GM21381 (cell line): ENCODE measurements around the gene OAS2.
"Not testable (repeated sequence)": the region's sequence is repeated elsewhere in the genome, so short reads cannot be mapped to it uniquely, and the experiment has no call there.

Experiments
- ATAC-seq: cut with Tn5 transposase; IDR thresholded peaks from one replicate; pipeline ENCODE4 v1.9.1; 2021; ENCODE audit warnings: mild to moderate bottlenecking, moderate library complexity; ENCODE audit not compliant: unreplicated experiment

OAS2 gene

DNA sequence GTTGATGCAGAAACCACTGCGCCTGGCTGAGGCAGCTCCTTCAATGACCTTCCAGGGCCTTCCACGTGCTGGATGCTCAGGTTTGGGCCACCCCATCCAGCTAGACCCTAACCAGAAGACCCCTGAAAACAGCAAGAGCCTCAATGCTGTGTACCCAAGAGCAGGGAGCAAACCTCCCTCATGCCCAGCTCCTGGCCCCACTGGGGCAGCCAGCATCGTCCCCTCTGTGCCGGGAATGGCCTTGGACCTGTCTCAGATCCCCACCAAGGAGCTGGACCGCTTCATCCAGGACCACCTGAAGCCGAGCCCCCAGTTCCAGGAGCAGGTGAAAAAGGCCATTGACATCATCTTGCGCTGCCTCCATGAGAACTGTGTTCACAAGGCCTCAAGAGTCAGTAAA is 29.5 kb upstream of the OAS2 start:
- no peak for ATAC-seq

DNA sequence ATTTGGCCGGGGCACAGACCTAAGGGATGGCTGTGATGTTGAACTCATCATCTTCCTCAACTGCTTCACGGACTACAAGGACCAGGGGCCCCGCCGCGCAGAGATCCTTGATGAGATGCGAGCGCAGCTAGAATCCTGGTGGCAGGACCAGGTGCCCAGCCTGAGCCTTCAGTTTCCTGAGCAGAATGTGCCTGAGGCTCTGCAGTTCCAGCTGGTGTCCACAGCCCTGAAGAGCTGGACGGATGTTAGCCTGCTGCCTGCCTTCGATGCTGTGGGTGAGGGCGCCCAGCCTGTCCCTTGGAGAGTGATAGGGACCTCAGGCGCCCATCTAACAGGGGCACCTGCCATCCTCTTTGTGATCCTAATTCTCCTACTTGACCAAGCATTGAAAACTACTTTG is 27.6 kb upstream of the OAS2 start:
- no peak for ATAC-seq

DNA sequence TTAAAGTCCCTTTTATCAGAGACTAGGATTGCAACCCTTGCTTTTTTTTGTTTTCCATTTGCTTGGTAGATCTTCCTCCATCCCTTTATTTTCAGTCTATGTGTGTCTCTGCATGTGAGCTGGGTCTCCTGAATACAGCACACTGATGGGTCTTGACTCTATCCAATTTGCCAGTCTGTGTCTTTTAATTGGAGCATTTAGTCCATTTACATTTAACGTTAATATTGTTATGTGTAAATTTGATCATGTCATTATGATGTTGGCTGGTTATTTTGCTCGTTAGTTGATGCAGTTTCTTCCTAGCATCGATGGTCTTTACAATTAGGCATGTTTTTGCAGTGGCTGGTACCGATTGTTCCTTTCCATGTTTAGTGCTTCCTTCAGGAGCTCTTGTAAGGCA is 21.2 kb upstream of the OAS2 start:
- not testable (repeated sequence) for ATAC-seq

DNA sequence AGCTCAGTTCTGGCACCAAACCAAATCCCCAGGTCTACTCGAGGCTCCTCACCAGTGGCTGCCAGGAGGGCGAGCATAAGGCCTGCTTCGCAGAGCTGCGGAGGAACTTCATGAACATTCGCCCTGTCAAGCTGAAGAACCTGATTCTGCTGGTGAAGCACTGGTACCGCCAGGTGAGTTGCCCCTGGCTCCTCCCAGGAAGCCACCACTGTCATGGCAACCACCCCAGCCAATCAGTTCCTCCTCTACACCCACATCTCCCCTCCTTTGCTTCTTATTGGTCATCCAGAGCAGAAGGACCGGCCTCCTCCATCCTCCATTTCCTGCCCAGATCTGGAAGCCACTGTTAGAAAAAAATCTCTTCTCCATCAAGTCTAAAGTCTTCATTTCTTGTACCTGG is 17.2 kb upstream of the OAS2 start:
- no peak for ATAC-seq

DNA sequence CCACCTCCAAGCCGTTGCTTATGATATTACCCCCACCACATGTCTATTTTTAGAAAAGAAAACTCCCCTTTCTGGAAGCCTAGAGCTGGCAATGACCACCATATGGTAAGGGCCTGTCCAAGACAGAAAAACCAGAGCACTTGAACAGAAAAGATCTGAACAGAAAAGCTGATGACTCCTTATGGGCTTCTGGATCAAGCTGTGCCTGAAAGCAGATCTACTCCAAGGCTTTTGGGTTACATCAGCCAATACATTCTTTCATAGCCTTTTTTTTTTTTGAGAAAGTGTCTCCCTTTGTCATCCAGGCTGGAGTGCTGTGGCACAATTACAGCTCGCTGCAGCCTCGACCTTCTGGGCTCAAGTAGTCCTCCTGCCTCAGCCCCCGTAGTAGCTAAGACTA is 16.8 kb upstream of the OAS2 start:
- ATAC-seq, result no peak

DNA sequence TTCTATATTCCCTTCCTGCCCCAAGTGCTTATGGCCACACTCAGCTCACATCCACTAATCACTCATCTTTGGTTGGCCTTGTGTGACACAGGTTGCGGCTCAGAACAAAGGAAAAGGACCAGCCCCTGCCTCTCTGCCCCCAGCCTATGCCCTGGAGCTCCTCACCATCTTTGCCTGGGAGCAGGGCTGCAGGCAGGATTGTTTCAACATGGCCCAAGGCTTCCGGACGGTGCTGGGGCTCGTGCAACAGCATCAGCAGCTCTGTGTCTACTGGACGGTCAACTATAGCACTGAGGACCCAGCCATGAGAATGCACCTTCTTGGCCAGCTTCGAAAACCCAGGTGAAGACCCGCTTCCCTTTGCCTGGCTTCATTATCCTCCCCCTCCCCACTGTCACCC is 15.8 kb upstream of the OAS2 start:
- no peak for ATAC-seq

DNA sequence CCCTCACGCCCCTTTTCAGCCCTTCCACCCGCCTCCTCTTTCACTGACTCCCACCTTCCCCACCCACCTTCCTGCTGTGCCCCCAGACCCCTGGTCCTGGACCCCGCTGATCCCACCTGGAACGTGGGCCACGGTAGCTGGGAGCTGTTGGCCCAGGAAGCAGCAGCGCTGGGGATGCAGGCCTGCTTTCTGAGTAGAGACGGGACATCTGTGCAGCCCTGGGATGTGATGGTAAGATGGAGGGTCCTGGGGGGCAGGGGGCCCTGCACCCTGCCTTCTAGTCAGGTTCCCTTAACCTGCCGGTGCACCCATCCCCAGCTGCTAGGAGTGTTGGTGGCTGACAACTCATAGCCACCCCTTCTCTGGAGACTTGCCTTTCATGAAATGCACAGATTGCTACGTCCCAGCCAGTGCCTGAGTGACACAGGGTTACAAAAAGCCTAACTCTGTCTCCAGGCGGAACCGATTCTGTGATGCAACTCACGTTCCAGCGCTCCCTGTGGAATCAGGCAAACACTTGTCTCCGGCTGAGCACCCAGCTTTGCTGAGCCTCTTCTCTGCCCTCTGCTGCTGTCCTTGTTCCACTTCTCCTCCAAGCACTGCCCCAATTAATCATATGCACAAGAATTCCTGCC is 15.0 kb upstream of the OAS2 start:
- no peak for ATAC-seq

DNA sequence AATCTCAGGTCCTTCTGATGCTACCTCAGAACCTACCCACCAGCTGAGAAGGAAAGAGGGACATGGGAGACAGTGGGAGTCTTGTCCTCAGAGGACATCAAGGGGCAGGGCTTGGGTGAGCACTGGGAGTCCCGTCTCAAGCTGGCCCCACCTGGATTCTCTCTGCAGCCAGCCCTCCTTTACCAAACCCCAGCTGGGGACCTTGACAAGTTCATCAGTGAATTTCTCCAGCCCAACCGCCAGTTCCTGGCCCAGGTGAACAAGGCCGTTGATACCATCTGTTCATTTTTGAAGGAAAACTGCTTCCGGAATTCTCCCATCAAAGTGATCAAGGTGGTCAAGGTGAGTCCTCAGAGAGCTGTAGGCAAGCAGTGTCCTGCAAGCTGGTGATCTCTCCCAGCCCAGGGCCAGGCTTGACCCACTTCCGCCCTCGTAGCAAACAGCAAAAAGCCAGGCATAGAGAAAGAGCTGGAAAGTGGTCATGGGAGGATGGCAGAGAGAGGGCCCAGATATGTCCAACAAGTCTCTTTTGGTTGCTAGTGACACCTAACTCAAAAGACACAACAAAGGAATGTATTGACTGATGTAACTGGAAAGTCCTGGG is 14.2 kb upstream of the OAS2 start:
- ATAC-seq, result no peak

DNA sequence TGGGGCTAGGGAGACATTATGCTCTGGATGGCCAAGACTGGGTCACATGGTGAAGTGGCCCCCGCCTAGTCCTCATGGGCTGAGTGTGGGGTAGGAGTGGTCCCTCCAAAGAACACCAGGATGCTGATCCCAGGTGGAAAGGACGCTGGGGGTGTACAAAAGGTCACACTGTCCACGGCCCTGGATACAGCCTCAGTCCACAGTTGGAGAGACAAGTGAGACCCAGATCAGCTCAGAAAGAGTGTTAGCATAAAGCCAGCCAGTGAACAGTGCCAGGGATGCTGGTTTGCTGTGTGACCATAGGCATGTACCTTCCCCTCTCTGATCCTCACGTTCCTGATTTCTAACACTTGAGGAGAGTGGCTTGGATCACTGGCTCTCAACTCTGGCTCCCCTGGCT is 13.4 kb upstream of the OAS2 start:
- ATAC-seq, result no peak

DNA sequence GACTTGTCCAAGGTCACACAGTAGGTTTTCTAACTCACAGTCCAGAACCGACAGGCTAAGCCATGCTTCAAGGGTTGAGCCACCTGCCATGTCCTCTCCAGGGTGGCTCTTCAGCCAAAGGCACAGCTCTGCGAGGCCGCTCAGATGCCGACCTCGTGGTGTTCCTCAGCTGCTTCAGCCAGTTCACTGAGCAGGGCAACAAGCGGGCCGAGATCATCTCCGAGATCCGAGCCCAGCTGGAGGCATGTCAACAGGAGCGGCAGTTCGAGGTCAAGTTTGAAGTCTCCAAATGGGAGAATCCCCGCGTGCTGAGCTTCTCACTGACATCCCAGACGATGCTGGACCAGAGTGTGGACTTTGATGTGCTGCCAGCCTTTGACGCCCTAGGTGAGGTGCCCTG is 12.7 kb upstream of the OAS2 start:
- ATAC-seq, result no peak

DNA sequence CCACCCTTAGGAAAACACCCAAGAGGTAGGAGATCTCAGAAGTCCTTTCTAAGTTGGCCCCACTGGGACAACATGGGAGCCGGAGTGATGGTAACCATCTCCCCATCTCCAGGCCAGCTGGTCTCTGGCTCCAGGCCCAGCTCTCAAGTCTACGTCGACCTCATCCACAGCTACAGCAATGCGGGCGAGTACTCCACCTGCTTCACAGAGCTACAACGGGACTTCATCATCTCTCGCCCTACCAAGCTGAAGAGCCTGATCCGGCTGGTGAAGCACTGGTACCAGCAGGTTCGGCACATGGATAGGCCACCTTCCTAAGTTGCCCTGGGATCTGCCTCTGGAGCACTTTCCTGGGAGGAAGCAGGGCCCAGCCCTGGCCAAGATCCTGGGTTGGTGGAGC is 11.0 kb upstream of the OAS2 start:
- no peak for ATAC-seq

DNA sequence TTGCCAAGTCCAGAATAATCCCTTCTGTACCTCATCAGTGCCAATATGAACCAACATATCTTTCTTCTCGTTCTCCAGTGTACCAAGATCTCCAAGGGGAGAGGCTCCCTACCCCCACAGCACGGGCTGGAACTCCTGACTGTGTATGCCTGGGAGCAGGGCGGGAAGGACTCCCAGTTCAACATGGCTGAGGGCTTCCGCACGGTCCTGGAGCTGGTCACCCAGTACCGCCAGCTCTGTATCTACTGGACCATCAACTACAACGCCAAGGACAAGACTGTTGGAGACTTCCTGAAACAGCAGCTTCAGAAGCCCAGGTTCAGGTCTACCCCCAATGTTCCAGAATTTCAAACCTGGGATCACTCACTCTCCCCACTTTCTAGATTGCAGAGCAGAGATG is 10.5 kb upstream of the OAS2 start:
- ATAC-seq, result no peak

DNA sequence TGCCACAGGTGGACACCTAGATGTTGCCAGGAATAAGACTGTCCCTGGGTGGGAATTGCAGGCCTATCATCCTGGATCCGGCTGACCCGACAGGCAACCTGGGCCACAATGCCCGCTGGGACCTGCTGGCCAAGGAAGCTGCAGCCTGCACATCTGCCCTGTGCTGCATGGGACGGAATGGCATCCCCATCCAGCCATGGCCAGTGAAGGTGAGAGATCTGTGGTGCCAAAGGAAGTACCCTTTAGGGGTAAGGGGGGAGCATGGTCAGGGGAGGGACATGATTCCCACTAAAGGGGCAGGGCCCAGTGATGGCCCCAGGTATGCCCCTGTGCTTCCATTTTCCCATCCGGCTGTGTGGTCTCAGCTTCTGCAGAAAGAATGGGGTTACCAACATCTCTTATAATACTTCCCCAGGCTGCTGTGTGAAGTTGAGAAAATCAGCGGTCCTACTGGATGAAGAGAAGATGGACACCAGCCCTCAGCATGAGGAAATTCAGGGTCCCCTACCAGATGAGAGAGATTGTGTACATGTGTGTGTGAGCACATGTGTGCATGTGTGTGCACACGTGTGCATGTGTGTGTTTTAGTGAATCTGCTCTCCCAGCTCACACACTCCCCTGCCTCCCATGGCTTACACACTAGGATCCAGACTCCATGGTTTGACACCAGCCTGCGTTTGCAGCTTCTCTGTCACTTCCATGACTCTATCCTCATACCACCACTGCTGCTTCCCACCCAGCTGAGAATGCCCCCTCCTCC is 8.6 kb upstream of the OAS2 start:
- ATAC-seq, result no peak

DNA sequence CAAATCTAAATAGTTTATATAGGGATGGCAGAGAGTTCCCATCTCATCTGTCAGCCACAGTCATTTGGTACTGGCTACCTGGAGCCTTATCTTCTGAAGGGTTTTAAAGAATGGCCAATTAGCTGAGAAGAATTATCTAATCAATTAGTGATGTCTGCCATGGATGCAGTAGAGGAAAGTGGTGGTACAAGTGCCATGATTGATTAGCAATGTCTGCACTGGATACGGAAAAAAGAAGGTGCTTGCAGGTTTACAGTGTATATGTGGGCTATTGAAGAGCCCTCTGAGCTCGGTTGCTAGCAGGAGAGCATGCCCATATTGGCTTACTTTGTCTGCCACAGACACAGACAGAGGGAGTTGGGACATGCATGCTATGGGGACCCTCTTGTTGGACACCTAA is 7.9 kb upstream of the OAS2 start:
- ATAC-seq, result no peak

DNA sequence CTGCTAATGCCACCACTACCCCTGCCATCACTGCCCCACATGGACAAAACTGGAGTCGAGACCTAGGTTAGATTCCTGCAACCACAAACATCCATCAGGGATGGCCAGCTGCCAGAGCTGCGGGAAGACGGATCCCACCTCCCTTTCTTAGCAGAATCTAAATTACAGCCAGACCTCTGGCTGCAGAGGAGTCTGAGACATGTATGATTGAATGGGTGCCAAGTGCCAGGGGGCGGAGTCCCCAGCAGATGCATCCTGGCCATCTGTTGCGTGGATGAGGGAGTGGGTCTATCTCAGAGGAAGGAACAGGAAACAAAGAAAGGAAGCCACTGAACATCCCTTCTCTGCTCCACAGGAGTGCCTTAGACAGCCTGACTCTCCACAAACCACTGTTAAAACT is 7.1 kb upstream of the OAS2 start:
- no peak for ATAC-seq

DNA sequence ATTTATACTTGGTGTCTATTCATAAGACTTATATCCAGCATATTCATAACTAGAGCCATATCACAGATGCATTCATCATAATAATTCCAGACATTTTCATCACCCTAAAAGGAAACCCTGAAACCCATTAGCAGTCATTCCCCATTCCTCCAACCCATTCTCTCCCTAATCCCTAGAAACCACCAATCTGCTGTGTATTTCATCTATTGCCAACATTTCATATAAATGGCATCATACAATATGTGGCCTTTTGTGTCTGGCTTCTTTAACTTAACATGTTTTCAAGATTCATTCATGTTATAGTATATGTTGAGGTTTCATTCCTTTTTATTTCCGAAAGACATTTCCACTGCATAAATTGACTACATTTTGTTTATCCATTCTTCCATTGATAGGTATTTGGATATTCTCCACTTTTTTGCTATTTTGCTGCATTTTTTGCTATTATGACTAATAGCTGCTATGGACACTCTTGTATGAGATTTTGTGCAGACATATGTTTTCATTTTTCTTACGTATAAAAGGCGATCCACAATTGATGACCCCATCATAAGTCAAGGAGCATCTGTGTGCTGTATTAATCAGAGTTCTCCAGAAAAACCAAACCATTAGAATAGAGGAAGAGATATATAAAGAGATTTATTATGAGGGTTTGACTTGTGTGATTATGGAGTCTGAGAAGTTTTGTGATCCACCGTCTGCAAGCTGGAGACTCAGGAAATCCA is 5.1 kb upstream of the OAS2 start:
- no peak for ATAC-seq

DNA sequence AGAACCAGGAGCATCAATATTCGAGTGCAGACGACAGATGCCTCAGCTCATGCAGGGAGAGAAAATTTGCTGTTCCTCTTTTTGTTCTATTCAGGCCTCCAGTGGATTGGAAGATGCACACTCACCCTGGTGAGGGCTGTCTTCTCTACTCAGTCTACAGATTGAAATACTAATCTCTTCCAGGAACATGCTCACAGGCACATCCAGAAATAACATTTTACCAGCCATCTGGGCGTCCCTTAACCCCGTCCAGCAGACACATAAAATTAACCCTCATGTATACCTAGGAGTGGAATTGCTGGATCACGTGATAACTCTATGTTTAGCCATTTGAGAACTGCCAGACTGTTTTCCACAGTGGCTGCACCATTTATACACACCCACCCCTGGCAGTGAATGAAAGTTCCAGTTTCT is 4.5 kb upstream of the OAS2 start:
- no peak for ATAC-seq

DNA sequence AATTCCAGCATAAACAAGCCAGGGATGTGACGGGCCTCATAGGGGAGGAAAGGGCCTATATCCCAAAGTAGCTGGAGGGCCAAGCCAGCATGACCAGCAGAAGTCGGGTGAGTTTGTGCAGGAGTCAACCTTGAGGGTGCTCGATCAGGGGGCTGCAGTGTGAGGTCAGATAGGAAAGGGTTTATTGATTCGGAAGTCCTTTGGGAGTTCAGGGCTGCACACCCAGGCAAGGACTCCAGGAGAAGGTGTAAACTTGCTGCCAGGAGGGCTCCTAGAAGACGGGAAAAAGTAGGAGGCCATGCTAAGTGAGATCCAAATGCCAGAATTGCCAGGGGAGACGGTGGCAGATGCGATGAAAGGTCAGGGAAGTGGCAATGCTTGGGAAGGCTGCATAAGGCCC is 3.4 kb upstream of the OAS2 start:
- ATAC-seq, result no peak

DNA sequence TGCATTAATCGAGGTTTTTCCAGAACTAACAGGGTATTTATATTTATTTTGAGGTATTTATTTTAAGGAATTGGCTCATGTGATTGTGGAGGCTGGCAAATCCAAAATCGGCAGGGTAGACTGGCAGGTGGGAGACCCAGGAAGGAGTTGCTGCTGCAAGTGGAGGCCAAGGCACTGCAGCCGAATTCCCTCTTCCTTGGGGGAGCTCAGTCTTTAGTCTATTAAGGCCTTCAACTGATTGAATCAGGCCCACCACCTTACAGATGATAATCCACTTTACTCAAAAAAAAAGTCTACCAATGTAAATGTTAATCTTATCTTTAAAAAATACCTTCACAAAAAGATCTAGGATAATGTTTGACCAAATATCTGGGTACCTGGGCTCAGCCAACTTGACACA is 1.2 kb upstream of the OAS2 start:
- ATAC-seq, result no peak

DNA sequence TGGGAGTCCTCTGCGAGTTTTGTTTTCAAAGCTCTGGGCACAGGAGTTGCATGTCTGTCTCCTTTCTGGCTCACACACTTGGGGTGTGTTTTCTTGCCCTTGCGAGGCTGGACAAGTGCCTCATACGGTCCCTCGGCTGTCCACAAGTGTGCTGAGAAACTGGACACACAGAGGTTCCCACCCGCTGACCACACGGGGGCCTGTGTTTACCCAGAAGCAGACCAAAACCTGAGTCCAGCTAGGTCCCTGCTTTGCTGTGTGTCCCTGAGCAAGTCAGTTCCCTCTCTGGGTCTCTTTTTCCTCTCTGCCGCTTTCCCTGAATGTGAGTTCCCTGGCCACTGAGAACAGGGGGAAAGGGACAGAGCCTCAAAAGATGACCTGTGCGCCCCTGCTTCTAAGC is 678 bp upstream of the OAS2 start:
- no peak for ATAC-seq

DNA sequence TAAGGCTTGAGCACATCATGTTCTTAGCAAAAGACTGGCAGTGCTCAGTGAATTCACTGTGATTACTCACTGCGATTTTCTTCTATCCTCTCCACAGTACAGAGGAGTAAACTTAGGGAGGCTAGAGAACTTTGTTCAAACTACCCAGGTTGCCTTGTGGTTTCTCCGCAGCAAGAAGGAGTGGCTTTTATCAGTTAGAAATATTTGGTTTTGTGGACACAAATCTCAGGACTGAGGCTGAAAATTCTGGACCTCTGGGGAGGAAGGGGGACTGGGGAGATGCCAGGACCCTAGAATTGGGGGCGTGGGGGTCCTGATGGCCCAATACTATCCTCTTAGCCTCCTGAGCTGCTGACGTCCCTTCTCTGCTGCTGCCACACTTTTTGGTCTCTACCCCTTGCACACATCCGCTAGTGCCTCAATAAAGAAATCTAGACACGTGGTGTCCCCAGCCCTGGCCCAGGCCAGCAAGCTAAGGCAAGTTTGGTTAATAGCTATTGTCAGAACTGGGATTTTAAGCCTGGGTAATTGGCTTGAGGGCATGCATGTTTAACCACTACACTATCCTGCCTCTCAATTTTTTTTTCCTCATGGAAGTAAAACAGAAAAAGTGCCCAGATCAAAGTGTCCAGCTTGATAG is 842 bp downstream of the OAS2 start:
- no peak for ATAC-seq
